ENCODE results near the gene PGF. TPM values are rescaled to one million over a fixed set of nuclear protein-coding genes. Genes with fewer than 3 reads are reported as not detected.

The PGF gene
- total and polyA plus RNA-seq, 2 of the 13 experiments (the other 11 are each of a cell fraction or from before 2014, with no cell fraction given): 10.7 to 27.5 TPM

DNA sequence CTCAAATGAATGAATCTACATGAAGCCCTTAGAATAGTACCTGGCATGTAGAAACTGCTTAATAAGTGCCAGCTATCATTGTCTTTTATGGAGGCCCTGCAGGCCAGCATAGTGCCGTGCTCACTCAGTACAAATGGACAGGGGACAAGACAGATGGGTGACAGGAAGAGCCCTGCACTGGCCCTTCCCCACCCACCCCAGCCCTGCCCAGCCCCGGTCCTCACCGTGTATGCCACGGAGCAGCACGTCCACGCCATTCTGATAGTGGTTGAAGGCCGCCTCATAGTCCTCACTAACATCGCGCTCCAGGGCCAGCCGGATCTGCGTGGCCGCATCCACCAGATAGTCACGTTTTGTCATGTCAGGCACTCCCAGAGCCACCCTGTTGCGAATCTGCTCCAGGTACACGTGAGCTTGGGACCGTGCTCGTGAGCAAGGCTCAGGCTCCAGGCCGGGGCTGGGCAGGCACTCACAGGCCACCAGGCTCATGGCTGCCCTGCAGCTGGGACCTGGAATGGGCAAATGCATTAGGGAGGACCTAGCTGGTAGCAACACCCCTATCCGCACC lies 34.3 kb downstream of the PGF start:
- BruUV-seq (replicated peaks): no TSS peak
- H3K4me1 ChIP-seq (ENCODE audit: insufficient read depth, low read length): peaks cover 13% of the 10 kb centered on the region
- no peak for DNase-seq (ENCODE audit: low spot score)
- H3K36me3 ChIP-seq (replicated peaks in 1 of 2; ENCODE audit: control insufficient read depth in 1 of 2, insufficient read depth in 2 of 2, low read length in 2 of 2): no peaks in the 10 kb centered on the region
- H3K9me3 ChIP-seq (ENCODE audit: low read length): no peaks in the 10 kb centered on the region
- intact Hi-C loops (cut with micrococcal nuclease; ENCODE audit: unreplicated experiment) (no loop called here), in situ Hi-C loops (cut with HindIII; ENCODE audit: extremely low pct_ligation_motif_present, low pct_unique_long_range_greater_than_20kb) (no loop called here)
- FAIRE-seq: no peak
- CTCF ChIA-PET (ENCODE audit: low intra/inter-chr PET ratio, low total read pairs): no interaction called here
- no peak overlapping the region for H3K4me2 ChIP-seq (ENCODE audit: low read depth, low read length)
- no peak overlapping the region for H3K9ac ChIP-seq (ENCODE audit: insufficient read depth, low read depth, low read length)
- POLR2A ChIA-PET: no interaction called here
- no peak overlapping the region for H2AFZ ChIP-seq (ENCODE audit: low read length)
- 90% methylated on average over 12 of the region's 19 CpGs for WGBS (ENCODE audit: low lambda C conversion rate)
- no peaks in the 10 kb centered on the region for H3K79me2 ChIP-seq (ENCODE audit: insufficient read depth, low read length)
- ATAC-seq: no peak
- H4K20me1 ChIP-seq (ENCODE audit: insufficient read depth, low read length): no peaks in the 10 kb centered on the region
- H3K27me3 ChIP-seq (ENCODE audit: control insufficient read depth in 1 of 2, insufficient read depth in 2 of 2, low read length in 2 of 2): no peaks in the 10 kb centered on the region; a peak in 2 of 5 replicates
- H3K4me3 ChIP-seq (replicated peaks in 1 of 3; ENCODE audit: insufficient read depth in 1 of 3, low read depth in 2 of 3, low read length in 3 of 3): no peak overlapping the region
- no peak overlapping the region for H3K27ac ChIP-seq (ENCODE audit: extremely low read length, insufficient read depth, low read length)
- TF ChIP-seq NONO (IDR thresholded peaks at IDR 0.05) (no peak), NONO (CRISPR knock-in tag; conservative IDR thresholded peaks at IDR 0.05) (no peak), ZNF589 (CRISPR knock-in tag; conservative IDR thresholded peaks at IDR 0.05) (no peak)
- TF ChIP-seq, protein P1, sequence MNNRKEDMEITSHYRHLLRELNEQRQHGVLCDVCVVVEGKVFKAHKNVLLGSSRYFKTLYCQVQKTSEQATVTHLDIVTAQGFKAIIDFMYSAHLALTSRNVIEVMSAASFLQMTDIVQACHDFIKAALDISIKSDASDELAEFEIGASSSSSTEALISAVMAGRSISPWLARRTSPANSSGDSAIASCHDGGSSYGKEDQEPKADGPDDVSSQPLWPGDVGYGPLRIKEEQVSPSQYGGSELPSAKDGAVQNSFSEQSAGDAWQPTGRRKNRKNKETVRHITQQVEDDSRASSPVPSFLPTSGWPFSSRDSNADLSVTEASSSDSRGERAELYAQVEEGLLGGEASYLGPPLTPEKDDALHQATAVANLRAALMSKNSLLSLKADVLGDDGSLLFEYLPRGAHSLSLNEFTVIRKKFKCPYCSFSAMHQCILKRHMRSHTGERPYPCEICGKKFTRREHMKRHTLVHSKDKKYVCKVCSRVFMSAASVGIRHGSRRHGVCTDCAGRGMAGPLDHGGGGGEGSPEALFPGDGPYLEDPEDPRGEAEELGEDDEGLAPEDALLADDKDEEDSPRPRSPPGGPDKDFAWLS (CRISPR knock-in tag; IDR thresholded peaks at IDR 0.05; ENCODE audit: borderline replicate concordance): no peak
- TF ChIP-seq, protein P2, sequence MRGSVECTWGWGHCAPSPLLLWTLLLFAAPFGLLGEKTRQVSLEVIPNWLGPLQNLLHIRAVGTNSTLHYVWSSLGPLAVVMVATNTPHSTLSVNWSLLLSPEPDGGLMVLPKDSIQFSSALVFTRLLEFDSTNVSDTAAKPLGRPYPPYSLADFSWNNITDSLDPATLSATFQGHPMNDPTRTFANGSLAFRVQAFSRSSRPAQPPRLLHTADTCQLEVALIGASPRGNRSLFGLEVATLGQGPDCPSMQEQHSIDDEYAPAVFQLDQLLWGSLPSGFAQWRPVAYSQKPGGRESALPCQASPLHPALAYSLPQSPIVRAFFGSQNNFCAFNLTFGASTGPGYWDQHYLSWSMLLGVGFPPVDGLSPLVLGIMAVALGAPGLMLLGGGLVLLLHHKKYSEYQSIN (CRISPR knock-in tag; IDR thresholded peaks at IDR 0.05; ENCODE audit: borderline replicate concordance): no peak
- TF ChIP-seq, protein P3, sequence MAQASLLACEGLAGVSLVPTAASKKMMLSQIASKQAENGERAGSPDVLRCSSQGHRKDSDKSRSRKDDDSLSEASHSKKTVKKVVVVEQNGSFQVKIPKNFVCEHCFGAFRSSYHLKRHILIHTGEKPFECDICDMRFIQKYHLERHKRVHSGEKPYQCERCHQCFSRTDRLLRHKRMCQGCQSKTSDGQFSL (CRISPR knock-in tag; IDR thresholded peaks at IDR 0.05): no peak
- TF ChIP-seq, protein P4, sequence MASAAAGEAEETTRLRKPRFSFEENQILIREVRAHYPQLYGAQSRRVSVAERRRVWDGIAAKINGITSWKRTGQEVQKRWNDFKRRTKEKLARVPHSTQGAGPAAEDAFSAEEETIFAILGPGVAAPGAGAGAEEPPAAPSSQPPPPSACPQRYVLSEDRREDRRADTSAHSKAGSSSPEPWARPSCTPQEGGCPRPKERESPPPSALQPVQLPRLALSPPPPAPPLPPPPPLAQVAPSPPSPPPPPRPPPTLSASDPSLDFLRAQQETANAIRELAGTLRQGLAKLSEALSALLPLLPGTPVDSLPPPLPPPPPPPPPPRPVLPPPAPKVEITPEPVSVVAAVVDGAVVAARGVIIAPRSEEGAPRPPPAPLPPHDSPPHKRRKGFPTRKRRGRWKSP (CRISPR knock-in tag; IDR thresholded peaks at IDR 0.05): no peak
- TF ChIP-seq, protein P5, sequence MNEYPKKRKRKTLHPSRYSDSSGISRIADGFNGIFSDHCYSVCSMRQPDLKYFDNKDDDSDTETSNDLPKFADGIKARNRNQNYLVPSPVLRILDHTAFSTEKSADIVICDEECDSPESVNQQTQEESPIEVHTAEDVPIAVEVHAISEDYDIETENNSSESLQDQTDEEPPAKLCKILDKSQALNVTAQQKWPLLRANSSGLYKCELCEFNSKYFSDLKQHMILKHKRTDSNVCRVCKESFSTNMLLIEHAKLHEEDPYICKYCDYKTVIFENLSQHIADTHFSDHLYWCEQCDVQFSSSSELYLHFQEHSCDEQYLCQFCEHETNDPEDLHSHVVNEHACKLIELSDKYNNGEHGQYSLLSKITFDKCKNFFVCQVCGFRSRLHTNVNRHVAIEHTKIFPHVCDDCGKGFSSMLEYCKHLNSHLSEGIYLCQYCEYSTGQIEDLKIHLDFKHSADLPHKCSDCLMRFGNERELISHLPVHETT (CRISPR knock-in tag; conservative IDR thresholded peaks at IDR 0.05): no peak
